Lung (tissue), 12 donors: Measurements from ENCODE around the gene IL4R. TPM values are rescaled to one million over a fixed set of nuclear protein-coding genes. Genes with fewer than 3 reads are reported as not detected.
"Not testable (repeated sequence)": the region's sequence is repeated elsewhere in the genome, so short reads cannot be mapped to it uniquely, and the experiment has no call there.

ENCODE experiments used
- ATAC-seq: fragments of 200-7000 bp; cut with Tn5 transposase; one replicate; pipeline ENCODE4 v1.9.1; 2020; ENCODE audit warnings: moderate number of reproducible peaks; ENCODE audit not compliant: insufficient read depth, low FRiP score
- DNase-seq, 3 donors: peaks; one replicate each; pipeline ENCODE4 v3.0.0-alpha.2; 2013 to 2017
- H3K27ac ChIP-seq, 2 donors: one replicate each; pipeline ENCODE4 v1.5.1; 2013; ENCODE audit warnings: mild to moderate bottlenecking in 2 of 2, moderate library complexity in 2 of 2, control low read depth in 1 of 2, inconsistent platforms in 1 of 2, low read depth in 1 of 2, low read length in 1 of 2
- H3K27me3 ChIP-seq, 3 donors: one replicate each; pipeline ENCODE4 v1.5.1; 2013; ENCODE audit warnings: low read length in 2 of 3; ENCODE audit not compliant: control insufficient read depth in 3 of 3, insufficient read depth in 3 of 3
- H3K36me3 ChIP-seq, 4 donors: one replicate each; pipeline ENCODE4 v1.5.1; 2013; ENCODE audit warnings: low read length in 4 of 4, mild to moderate bottlenecking in 1 of 4, moderate library complexity in 1 of 4; ENCODE audit not compliant: control insufficient read depth in 4 of 4, insufficient read depth in 4 of 4
- H3K4me1 ChIP-seq, 5 donors: one replicate each; pipeline ENCODE4 v1.5.1; 2013; ENCODE audit warnings: low read length in 5 of 5, mild to moderate bottlenecking in 2 of 5, moderate library complexity in 1 of 5; ENCODE audit not compliant: control insufficient read depth in 5 of 5, insufficient read depth in 5 of 5
- H3K4me3 ChIP-seq: one replicate; pipeline ENCODE4 v1.5.1; 2013; ENCODE audit warnings: mild to moderate bottlenecking, control low read depth, moderate library complexity
- H3K9ac ChIP-seq, 2 donors: one replicate each; pipeline ENCODE4 v1.5.1; 2013; ENCODE audit warnings: low read length in 2 of 2, control low read depth in 1 of 2; ENCODE audit not compliant: insufficient read depth in 1 of 2
- H3K9me3 ChIP-seq, 4 donors: one replicate each; pipeline ENCODE4 v1.5.1; 2013; ENCODE audit warnings: low read length in 3 of 4, mild to moderate bottlenecking in 1 of 4, moderate library complexity in 1 of 4; ENCODE audit not compliant: control insufficient read depth in 4 of 4, insufficient read depth in 3 of 4
- CTCF ChIP-seq: IDR thresholded peaks from 2 replicates; pipeline ENCODE4 v1.5.1; 2012; ENCODE audit warnings: mild to moderate bottlenecking; ENCODE audit errors: control extremely low read depth, extremely low read depth
- WGBS, 2 donors: extraction: QIAGEN DNeasy Blood & Tissue Kit; methylation state at CpG; one replicate each; pipeline ENCODE4 v1.1.7; 2013; 5-methylcytosine and 5-hydroxymethylcytosine counted together
- polyA plus RNA-seq, 2 donors: library from polyadenylated mRNA; stranded (reverse); fragments of 200-250 nt; gene quantifications; one replicate each; pipeline ENCODE4 v1.2.1, GENCODE V29; 2013
- total RNA-seq, 2 donors: library from RNA; depleted of rRNA in 1 of 2; stranded (reverse); fragments of >200 nt in 1 of 2; gene quantifications; one replicate each; pipeline ENCODE4 v1.2.1, GENCODE V29; 2014 to 2021
- donor health status: control.
- donor health status: control.
- donor health status: Bipolar disorder and iron deficiency.
- donor health status: healthy.
- donor health status: DM: yes; HTN: yes; CAD: no.

Gene IL4R
- total and polyA plus RNA-seq, 4 donors = 61.3 to 175 (median 114) TPM

GRCh38 chr16:27270349-27270748 lies 43.4 kb upstream of the IL4R start:
- WGBS, 2 donors = 94 to 95% methylated on average over 4 of the region's 4 CpGs
- Histone ChIP-seq H3K27ac (no peak overlapping the region), H3K4me1 (peaks cover 0 to 10% (median 2%) of the 10 kb centered on the region in 5 donors), H3K9ac (no peak overlapping the region), H3K9me3 (no peaks in the 10 kb centered on the region), H3K36me3 (no peaks in the 10 kb centered on the region), H3K27me3 (no peaks in the 10 kb centered on the region), H3K4me3 (no peak overlapping the region)
- DNase-seq (no peak), ATAC-seq (no peak)
- no peak for TF ChIP-seq CTCF

GRCh38 chr16:27272076-27272475 lies 41.7 kb upstream of the IL4R start:
- no peak for TF ChIP-seq CTCF
- Histone ChIP-seq H3K4me1 (peaks cover 0 to 10% (median 2%) of the 10 kb centered on the region in 5 donors), H3K36me3 (no peaks in the 10 kb centered on the region), H3K9ac (no peak overlapping the region), H3K9me3 (no peaks in the 10 kb centered on the region), H3K27me3 (no peaks in the 10 kb centered on the region), H3K27ac (no peak overlapping the region), H3K4me3 (no peak overlapping the region)
- DNase-seq = no peak
- no peak for ATAC-seq
- 89 to 90% methylated on average over 4 of the region's 4 CpGs for WGBS, 2 donors

GRCh38 chr16:27272697-27273096 lies 41.1 kb upstream of the IL4R start:
- not testable (repeated sequence) for H3K9me3 ChIP-seq, H3K4me1 ChIP-seq, H3K36me3 ChIP-seq, DNase-seq, H3K27ac ChIP-seq, ATAC-seq, H3K4me3 ChIP-seq, H3K9ac ChIP-seq, H3K27me3 ChIP-seq
- WGBS, 2 donors = 97% methylated on average over 7 of the region's 7 CpGs

- DNase-seq (no peak), ATAC-seq (no peak)
- Histone ChIP-seq H3K27me3 (no peaks in the 10 kb centered on the region), H3K4me1 (peaks cover 0 to 5% (median 0%) of the 10 kb centered on the region in 5 donors), H3K27ac (no peak overlapping the region), H3K36me3 (no peaks in the 10 kb centered on the region), H3K9ac (no peak overlapping the region), H3K4me3 (no peak overlapping the region), H3K9me3 (no peaks in the 10 kb centered on the region)
- WGBS, 2 donors = 91 to 96% methylated on average over 4 of the region's 4 CpGs
- TF ChIP-seq CTCF = no peak
Measured at GRCh38 chr16:27273330-27273669, 40.5 kb upstream of the IL4R start.
